ENCODE results near the gene ALKBH1.
"Not testable (repeated sequence)": the region's sequence is repeated elsewhere in the genome, so short reads cannot be mapped to it uniquely, and the experiment has no call there.

Gene ALKBH1

DNA sequence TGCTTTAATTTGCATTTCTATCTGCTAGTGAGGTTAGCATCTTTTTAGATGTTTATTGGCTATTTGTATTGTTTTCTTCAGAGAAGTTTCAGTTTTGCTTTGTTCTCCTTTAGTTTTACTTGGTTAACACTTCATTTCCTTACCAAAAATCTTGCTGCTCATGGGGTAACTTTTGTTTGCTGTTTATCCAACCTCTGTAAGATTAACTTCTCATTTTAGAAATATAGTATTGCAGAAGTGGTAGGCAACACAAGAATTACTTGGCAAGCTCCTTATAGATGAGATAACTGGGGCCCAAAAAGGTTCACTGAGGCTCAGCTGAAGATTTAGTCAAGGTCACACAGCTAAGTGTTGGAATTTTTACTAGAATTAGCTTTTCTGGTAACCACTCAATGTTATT is 40.5 kb downstream of the ALKBH1 start:
- no peak for DNase-seq

DNA sequence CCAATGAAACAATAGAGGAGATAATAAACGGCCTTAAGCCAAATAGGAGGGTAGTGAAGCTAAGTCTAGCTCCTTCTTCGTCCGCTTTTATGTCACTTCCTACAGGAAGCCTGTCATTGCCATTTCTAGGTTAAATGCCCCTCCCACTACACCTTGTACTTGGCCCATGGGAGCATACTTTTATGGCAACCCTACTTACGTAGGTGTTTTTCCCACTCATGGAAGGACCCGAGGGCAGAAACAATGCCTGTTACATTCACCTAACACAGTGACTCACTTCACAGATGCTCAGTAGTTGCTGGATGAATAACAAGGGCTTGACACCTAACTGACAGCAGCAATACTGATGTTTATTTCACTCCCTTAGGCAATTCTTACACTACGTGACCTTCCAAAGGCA is 44.5 kb downstream of the ALKBH1 start:
- DNase-seq, result no peak

DNA sequence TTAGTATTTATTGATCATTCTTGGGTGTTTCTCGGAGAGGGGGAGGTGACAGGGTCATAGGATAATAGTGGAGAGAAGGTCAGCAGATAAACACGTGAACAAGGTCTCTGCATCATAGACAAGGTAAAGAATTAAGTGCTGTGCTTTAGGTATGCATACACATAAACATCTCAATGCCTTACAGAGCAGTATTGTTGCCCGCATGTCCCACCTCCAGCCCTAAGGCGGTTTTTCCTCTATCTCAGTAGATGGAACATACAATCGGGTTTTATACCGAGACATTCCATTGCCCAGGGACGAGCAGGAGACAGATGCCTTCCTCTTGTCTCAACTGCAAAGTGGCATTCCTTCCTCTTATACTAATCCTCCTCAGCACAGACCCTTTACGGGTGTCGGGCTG is 46.3 kb downstream of the ALKBH1 start:
- not testable (repeated sequence) for DNase-seq

DNA sequence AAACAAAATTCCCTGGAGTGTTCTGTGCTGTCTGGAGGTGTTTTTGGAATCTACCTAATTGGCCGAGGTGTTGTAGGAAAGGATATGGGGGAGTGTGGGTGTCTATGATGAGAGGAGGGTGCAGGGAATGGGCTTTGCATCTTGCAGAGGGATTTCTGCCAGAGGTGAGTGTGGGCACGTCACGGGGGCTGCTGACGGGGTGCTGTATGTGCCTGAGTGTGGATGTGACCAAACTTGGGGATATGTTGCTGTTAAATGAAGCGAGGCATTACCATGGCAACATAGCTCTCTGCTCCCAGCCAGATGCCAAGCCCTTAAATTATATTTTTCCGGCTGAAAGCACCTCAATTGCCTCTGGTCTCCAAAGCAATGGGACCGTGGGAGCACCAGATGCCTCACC is 47.1 kb downstream of the ALKBH1 start:
- no peak for DNase-seq

DNA sequence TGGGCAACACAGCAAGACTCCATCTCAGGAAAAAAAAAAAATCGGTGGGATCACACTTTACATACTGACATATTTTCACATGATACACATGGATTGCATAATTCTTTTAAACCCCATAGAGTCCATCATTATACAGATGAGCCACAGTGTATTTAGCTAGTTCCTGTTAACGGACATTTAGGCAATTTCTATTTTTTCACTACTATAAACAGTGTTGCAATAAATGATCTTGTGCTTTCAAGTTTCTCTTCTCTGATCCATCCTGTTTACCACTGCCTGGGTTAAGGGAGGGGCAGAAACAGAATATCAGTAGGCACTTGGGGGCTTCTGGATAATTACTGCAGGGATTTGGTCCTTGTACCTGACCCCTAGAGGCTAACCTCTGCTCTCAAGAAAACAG is 48.0 kb downstream of the ALKBH1 start:
- no peak for DNase-seq

DNA sequence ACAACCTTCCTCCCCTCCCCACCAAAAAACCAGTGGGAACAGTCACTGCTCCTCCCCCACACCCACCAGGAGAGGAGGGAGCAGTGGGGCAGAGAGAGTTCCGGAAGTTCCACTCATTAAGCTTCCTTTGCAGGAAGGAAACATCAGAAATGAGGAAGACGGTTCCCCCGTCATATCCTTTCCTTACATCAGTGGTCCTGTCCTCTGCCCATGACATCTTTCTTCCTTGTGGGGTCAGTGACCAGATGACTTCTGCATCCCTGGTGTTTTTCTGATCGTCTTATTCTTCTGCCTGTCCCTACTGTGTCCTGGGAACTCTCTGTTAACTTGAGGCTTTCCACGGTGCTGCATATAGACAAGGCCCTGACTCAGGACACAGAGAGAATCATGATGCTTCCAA is 50.5 kb downstream of the ALKBH1 start:
- no peak for DNase-seq

DNA sequence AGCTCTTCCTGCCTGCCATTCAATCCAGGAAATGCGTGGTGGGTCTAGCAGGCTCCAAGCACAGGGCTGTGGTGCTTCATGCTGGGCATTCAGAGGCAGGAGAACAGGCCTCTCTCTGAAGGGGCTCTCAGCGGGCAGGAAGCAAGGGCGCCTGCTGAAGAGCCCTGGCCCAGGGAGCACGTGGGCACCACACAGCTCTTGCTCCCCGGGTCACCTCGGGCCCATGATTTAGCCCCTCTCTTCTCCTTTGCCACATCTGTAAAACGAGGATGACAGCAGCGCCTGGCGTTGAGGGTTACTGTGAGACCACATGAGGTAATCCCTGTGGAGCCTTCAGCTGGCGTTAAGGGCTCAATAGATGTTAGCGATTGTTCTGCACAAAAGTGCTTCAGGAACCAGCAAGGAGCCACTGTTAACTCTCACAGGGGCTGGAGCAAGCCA is 53.8 kb downstream of the ALKBH1 start:
- DNase-seq, result no peak

DNA sequence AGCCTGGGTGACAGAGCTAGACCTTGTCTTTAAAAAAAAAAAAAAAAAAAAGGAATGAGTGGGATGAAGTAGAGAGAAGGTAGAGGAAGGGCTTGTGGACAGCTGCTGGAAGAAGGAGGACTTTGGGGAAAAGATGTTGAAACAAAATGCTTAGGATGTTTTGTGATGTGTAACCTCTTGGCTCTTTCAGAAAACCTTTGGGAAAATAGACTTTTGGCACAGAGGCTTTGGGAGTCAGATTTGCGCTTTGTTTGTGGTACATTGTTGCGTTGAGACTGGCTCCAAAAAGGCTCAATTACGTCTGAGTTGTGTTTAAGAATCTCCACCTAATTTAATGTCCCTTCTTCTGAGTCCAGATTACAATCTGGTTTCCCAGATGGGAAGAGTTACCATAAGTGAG is 58.5 kb downstream of the ALKBH1 start:
- no peak for DNase-seq

DNA sequence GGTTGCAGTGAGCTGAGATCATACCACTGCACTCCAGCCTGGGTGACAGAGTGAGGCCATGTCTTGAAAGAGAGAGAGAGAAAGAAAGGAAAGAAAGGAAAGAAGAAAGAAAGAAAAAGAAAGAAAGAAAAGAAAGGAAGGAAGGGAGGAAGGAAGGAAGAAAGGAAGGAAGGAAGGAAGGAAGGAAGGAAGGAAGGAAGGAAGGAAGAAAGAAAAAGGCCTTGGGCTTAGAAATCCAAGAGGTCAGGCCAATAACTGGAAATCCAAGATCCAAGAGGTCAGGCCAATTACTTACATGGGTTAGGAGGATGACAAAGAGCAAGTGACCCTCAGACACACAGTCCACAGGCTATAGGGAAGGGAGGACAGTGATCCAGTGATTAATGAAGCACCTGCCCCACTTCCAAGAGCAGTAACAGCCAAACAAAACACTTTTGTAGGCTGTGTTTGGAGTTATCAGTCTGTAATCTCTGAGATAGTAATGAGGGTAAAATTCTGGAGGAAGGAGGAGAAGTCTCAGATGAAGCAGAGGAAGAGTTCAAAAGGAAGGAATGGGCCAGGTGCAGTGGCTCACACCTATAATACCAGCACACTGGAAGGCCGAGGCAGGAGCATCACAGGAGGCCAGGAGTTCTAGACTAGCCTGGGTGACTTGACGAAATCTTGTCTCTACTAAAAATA is 59.2 kb downstream of the ALKBH1 start:
- no peak for DNase-seq

DNA sequence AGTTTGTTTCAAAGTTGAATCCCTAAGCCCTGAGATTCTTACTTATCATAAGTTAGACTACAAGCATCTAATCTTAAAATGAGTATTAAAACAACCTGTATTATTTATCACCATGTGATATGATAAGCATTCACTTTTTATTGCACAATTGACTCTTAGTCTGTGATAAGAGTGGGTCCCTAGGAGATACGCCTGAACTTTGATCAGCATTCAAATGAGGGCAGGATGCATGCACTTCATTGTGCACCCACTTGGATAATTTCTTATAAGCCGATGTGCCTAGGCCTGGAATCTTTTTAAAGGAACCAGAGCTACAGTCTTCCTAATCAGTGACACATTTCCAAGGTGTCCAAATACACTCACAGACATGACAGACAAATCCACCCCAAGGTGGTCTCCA is 60.0 kb downstream of the ALKBH1 start:
- DNase-seq, result no peak

DNA sequence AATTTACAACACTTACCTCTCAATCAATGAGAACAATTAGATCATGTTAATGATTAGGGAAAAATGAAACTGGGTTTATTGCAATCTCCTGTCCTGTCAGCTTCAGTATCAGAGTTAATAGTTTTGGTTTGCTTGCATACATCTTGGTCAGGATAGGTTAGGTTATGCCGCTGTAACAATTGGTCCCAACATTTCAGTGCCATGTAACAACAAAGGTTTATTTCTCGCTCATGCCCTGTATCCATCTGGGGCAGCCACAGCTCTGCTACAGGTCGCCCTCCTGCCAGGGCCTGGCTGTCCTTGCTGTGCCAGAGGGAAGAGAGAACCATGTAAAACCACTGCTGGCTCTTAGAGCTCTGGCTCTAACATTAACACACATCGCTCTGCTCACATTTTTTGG is 60.9 kb downstream of the ALKBH1 start:
- no peak for DNase-seq

DNA sequence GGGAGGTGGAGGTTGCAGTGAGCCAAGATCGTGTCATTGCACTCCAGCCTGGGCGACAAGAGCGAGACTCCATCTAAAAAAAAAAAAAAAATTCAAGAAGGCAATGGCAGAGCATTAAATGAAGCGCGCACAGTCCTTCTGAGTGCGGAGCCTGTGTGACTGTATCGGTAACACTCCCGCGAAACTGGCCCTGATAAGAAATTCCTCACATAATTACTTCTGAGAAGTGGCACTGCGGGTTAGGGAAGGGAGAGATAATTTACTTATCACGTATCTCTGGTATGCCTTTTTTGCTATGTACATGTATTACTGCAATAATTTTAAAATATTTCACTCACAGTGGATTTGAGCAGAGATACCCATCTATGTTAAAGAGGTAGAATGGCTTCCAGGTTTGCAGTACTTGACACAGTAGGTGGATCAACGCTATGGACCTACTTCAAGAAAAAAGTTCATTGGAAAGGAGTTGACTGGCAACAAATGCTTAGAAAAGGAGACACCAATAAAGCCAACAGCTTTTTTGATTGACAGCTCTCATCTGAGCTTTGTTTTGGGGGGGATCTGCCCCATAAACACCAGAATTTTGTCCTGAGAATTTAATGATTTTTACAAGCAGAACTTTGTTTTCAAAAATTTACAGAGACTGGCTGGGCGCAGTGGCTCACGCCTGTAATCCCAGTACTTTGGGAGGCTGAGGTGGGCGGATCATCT is 62.1 kb downstream of the ALKBH1 start:
- DNase-seq, result no peak

DNA sequence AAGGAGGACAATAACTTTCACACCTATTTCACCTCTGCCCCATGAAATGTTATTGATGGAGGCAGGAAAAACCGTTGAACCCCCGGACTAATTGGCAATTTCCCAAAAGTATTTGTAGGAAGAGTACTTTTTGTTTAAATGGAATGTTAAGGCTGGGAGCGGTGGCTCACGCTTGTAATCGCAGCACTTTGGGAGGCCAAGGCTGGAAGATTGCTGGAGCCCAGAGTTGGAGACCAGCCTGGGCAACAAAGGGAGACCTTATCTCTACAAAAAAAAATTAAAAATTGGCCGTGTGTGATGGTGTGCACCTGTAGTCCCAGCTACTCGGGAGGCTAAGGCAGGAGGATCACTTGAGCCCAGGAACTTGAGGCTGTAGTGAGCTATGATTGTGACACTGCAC is 65.4 kb downstream of the ALKBH1 start:
- DNase-seq, result no peak

DNA sequence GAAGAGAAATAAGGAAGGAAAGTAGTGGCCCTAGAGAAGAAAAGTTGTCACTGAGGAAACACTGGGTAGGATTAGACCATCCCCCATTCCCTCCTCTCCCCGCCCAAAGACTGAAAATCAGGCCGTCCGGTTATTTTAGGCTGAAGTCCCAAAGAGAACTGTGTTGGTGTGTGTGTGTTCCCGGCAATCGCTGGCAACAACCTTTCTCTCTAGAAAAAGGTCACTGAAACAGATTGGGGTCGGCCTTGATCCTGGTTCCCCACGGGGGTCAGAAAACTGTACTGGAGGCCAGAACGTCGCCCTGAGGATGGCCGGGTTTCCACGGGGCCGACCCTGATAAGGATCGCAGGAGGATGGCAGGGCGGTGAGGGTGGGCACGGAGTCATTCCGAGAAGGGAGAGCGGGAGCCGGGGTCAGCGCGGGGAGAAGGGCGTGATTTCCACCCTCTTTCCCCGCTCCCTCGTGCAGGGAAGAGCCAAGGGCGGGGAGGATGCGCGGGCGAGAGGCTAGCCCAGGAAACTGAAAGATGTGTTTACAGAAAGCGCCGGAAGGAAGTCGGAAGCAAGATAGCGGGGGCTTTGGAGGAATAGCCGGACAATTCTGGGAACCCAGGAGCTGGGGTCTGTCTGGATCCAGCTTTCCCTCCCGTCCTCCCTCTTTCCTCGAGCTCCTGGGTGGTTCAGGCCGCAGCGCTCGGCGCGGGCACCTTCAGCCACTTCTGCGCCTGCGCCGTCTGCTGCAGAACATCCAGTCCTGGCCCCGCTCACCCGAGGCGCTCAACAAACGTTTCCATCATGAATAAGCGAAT is 66.1 kb downstream of the ALKBH1 start:
- DNase-seq, result no peak

DNA sequence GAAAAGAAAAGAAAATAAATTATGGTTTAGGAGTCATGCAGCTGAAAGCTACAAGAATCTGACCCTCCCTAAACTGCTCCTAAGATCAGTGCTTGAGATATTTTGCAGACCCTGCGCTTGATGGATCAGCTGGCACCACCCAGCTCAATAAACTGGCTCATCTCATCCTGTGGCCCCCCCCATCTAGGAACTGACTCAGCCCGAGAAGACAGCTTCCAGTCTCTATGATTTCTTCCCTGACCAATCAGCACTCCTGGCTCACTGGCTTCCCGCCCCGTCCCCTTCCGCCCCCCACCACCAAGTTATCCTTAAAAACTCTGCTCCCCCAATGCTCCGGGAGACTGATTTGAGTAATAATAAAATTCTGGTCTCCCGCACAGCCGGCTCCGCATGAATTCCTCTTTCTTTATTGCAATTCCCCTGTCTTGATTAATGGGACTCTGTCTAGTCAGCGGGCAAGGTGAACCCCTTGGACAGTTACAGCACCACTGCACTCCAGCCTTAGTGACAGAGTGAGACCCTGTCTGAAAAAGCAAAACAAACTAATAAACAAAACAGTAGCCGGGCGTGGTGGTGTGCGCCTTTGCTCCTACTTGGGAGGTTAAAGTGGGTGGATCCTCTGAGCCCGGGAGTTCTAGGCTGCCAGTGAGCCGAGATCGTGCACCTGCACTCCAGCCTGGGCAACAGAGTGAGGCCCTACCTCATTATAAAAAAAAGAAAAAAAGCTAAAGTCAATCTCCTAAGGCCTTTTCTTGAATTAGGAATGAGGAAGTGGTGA is 66.9 kb downstream of the ALKBH1 start:
- DNase-seq, result no peak

DNA sequence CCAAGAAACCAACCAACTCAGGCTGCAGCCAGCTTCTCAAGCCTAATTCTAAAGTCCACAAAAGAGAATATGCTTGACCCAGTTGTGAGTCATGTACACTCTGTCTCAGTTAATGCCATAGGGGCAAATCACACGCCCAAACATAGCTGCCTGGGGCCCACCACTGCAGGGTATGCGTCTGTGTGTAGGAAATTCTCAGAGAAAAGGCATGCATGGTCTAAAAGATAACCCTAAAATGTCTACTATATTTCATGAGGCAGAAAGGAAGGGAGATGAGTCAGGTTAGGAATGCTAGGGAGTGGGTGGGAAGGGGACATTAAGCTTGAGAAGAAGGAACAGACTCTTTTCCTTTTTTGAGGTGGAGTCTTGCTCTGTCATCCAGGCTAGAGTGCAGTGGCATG is 69.1 kb downstream of the ALKBH1 start:
- DNase-seq, result no peak

DNA sequence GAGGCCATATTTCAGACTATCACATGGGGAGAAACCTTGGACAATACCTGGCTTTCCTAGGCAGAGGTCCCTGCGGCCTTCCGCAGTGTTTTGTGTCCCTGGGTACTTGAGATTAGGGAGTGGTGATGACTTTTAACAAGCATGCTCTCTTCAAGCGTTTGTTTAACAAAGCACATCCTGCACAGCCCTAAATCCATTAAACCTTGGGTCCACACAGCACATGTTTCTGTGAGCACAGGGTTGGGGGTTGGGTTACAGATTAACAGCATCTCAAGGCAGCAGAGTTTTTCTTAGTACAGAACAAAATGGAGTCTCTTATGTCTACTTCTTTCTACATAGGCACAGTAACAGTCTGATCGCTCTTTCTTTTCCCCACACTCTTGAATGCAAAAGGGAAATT is 72.0 kb downstream of the ALKBH1 start:
- DNase-seq, result not testable (repeated sequence)

DNA sequence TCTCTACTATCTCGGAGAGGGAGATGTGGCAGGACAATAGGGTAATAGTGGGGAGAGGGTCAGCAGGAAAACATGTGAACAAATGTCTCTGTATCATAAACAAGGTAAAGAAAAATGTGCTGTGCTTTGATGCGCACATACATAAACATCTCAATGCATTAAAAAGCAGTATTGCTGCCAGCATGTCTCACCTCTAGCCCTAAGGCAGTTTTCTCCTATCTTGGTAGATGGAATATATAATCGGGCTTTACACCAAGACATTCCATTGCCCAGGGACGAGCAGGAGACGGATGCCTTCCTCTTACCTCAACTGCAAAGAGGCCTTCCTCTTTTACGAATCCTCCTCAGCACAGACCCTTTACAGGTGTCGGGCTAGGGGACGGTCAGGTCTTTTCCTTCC is 72.4 kb downstream of the ALKBH1 start:
- DNase-seq, result not testable (repeated sequence)

DNA sequence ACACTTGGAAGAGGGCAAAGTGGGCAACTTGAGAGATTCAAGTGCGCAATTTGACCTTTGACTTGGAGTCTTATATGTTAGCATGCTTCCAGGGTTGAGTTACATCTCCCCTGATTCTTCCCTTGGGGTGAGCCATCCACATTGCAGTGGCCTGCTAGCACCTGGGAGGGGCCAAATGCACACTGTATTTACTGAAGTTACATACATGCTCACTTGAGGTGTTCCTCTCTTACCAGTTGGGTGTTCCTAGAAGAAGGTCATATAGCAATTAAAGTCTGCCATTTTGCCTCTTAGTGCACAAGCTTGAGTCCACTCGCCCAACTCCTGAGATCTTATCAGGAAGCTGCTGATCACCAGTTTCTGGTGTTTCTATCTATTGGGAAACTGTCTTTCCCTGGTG is 77.7 kb downstream of the ALKBH1 start:
- no peak for DNase-seq

DNA sequence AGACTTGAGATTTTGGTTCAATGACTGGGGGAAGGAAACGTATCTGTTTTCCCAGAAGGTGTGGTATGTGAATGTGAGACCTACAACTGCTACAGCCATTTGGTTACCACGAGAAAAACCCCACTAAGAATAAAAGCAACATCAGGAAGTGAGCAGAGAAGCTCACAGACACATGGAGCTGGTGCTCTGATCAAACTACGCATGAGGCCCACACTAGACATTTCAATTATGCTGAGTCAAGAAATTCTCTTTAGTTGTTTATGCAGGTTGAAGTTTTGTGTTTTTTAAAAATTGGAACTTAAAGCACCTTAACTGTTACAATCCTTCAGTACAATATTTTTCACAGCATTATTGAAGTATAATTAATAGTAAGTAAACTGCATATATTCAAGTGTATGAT is 82.5 kb downstream of the ALKBH1 start:
- DNase-seq, result no peak

DNA sequence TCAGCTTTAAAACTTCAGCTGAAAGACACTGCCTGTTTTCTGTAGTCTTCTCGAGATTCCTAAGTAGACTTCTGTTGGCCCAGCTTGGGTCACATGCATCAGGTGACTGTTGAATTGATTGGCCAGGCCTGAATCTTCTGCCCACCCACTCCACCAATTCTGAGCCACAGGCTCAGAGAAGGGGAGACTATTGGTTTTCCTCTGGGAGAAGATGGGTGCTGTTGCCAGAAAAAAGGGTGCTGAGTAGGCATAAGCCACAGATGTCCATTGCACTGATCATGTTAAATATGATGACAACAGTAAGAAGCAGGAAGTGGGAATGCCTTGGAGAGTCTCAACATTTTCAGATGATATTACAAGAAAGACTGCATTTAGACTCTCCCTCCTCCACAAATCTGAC is 84.6 kb downstream of the ALKBH1 start:
- no peak for DNase-seq
